Keratinocyte (primary cell): ENCODE measurements around the gene AIP. TPM values are rescaled to one million over a fixed set of nuclear protein-coding genes. Genes with fewer than 3 reads are reported as not detected.

Experiments used
- DNase-seq: peaks from one replicate; pipeline ENCODE4 v3.0.0-alpha.2; 2011; ENCODE audit warnings: low read depth, missing footprints, low spot score
- FAIRE-seq: peaks from 2 replicates; lab custom pipeline; 2011; peaks lifted over from hg19 to GRCh38; lab: Jason Lieb, UNC
- H2AFZ ChIP-seq: 2 replicates; pipeline ENCODE4 v1.6.0; 2012; ENCODE audit warnings: low read length, control low read depth, inconsistent platforms; ENCODE audit not compliant: control insufficient read depth
- H3K27ac ChIP-seq: 2 replicates; pipeline ENCODE4 v1.5.1; 2011; ENCODE audit warnings: low read length; ENCODE audit not compliant: control insufficient read depth, insufficient read depth
- H3K27me3 ChIP-seq: 3 replicates; pipeline ENCODE4 v1.6.0; 2011; ENCODE audit warnings: low read length; ENCODE audit not compliant: control insufficient read depth, insufficient read depth; ENCODE audit errors: extremely low read depth
- H3K36me3 ChIP-seq, 2 experiments: 2 replicates in 1 of 2; 3 replicates in 1 of 2; pipeline ENCODE4 v1.5.1; 2011; ENCODE audit warnings: low read length in 2 of 2, mild to moderate bottlenecking in 1 of 2; ENCODE audit not compliant: control insufficient read depth in 2 of 2, insufficient read depth in 2 of 2; ENCODE audit errors: extremely low read depth in 1 of 2
- H3K4me1 ChIP-seq: 3 replicates; pipeline ENCODE4 v1.5.1; 2011; ENCODE audit warnings: low read length; ENCODE audit not compliant: control insufficient read depth, insufficient read depth; ENCODE audit errors: extremely low read depth
- H3K4me2 ChIP-seq: 3 replicates; pipeline ENCODE4 v1.6.0; 2011; ENCODE audit warnings: low read depth, low read length; ENCODE audit not compliant: control insufficient read depth, insufficient read depth; ENCODE audit errors: extremely low read depth
- H3K4me3 ChIP-seq, 3 experiments: fragments of 200-600 bp in 1 of 3; sonication (generic) in 1 of 3; 2 replicates in 2 of 3; 3 replicates in 1 of 3; pipeline ENCODE4 v1.5.1; 2011 to 2016; ENCODE audit warnings: low read length in 3 of 3, mild to moderate bottlenecking in 3 of 3, control low read depth in 2 of 3, inconsistent platforms in 1 of 3, low read depth in 1 of 3, mixed read lengths in 1 of 3, mixed run types in 1 of 3, moderate library complexity in 1 of 3; ENCODE audit not compliant: control insufficient read depth in 2 of 3, insufficient read depth in 2 of 3; ENCODE audit errors: extremely low read depth in 1 of 3
- H3K79me2 ChIP-seq: 2 replicates; pipeline ENCODE4 v1.6.0; 2012; ENCODE audit warnings: low read length; ENCODE audit not compliant: control insufficient read depth, insufficient read depth
- H3K9ac ChIP-seq: 3 replicates; pipeline ENCODE4 v1.6.0; 2011; ENCODE audit warnings: low read length; ENCODE audit not compliant: control insufficient read depth, insufficient read depth; ENCODE audit errors: extremely low read depth
- H3K9me1 ChIP-seq: 3 replicates; pipeline ENCODE4 v1.6.0; 2011; ENCODE audit warnings: low read length; ENCODE audit not compliant: control insufficient read depth, insufficient read depth; ENCODE audit errors: extremely low read depth
- H3K9me3 ChIP-seq: 2 replicates; pipeline ENCODE4 v1.5.1; 2012; ENCODE audit warnings: low read depth, low read length; ENCODE audit not compliant: control insufficient read depth
- H4K20me1 ChIP-seq: 3 replicates; pipeline ENCODE4 v1.6.0; 2011; ENCODE audit warnings: low read length; ENCODE audit not compliant: control insufficient read depth, insufficient read depth; ENCODE audit errors: extremely low read depth
- EZH2 ChIP-seq: IDR thresholded peaks from one replicate; pipeline ENCODE4 v1.6.1; 2012; ENCODE audit warnings: inconsistent platforms, mild to moderate bottlenecking, low read length, moderate library complexity
- dilution Hi-C: fragments of 300-500 bp; cut with MboI; formaldehyde crosslinking; loops from one replicate; pipeline ENCODE4 v1.7.0; 2020; ENCODE audit warnings: low sequenced_read_pairs; ENCODE audit not compliant: extremely low pct_ligation_motif_present
- polyA plus RNA-seq, 5 experiments: library from polyadenylated mRNA; depleted of rRNA in 3 of 5; stranded (reverse) in 3 of 5; stranded (forward) in 1 of 5; unstranded in 1 of 5; fragments of >200 nt; gene quantifications; 1 replicate in 1 of 5; 2 replicates in 3 of 5; 3 replicates in 1 of 5; pipeline versions ENCODE4 v1.2.1 to v1.2.3, GENCODE V29; 2011 to 2012; ENCODE audit warnings: missing spikeins in 2 of 5, low read depth in 1 of 5, low replicate concordance in 1 of 5
- TF ChIP-seq, protein P1 (sequence below), 3 experiments: IDR thresholded peaks in 1 of 3; conservative IDR thresholded peaks in 1 of 3; optimal IDR thresholded peaks in 1 of 3; 2 replicates in 2 of 3; 3 replicates in 1 of 3; pipeline versions ENCODE3 to v1.5.1; 2011; ENCODE audit warnings: low read length in 3 of 3, mild to moderate bottlenecking in 3 of 3, moderate library complexity in 2 of 3, control low read depth in 1 of 3, inconsistent platforms in 1 of 3; ENCODE audit not compliant: insufficient read depth in 2 of 3; ENCODE audit errors: extremely low read depth in 1 of 3

The AIP gene
- polyA plus RNA-seq, 1 donor (not counting 4 experiments of a cell fraction or from before 2014, with no cell fraction given), result 32.5 TPM

DNA sequence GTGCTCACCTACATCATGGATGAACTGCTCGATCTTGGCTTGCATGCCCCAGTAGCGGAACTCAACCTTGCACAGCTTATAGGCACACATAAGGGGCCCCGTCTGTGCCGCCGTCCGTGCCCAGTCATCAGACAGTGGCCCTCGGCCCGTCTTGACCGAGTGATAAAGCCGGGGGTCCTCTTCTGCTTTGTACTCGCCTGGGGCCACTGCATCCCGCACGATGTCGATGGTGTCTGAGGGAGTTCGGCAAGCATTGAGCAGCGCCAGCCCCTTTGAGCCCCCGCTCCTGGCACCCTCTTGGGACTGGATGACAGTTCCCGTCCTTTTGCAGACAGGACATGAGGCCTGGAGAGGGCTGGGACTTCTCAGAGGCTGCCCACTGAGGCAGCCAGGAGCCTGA is 19.0 kb downstream of the AIP start:
- no peaks in the 10 kb centered on the region for H3K9me3 ChIP-seq
- H3K4me1 ChIP-seq, result peaks cover 15% of the 10 kb centered on the region
- no peaks in the 10 kb centered on the region for H4K20me1 ChIP-seq
- no peak overlapping the region for H3K9ac ChIP-seq
- FAIRE-seq (no peak), DNase-seq (no peak)
- dilution Hi-C loops, result no loop called here
- no peak overlapping the region for H3K27ac ChIP-seq
- no peaks in the 10 kb centered on the region for H3K9me1 ChIP-seq
- no peaks in the 10 kb centered on the region for H3K27me3 ChIP-seq
- no peak overlapping the region for H3K4me2 ChIP-seq
- no peak overlapping the region for H2AFZ ChIP-seq
- peaks cover 14% of the 10 kb centered on the region for H3K79me2 ChIP-seq
- no peak overlapping the region for H3K4me3 ChIP-seq
- TF ChIP-seq EZH2, result no peak
- TF ChIP-seq, protein P1, sequence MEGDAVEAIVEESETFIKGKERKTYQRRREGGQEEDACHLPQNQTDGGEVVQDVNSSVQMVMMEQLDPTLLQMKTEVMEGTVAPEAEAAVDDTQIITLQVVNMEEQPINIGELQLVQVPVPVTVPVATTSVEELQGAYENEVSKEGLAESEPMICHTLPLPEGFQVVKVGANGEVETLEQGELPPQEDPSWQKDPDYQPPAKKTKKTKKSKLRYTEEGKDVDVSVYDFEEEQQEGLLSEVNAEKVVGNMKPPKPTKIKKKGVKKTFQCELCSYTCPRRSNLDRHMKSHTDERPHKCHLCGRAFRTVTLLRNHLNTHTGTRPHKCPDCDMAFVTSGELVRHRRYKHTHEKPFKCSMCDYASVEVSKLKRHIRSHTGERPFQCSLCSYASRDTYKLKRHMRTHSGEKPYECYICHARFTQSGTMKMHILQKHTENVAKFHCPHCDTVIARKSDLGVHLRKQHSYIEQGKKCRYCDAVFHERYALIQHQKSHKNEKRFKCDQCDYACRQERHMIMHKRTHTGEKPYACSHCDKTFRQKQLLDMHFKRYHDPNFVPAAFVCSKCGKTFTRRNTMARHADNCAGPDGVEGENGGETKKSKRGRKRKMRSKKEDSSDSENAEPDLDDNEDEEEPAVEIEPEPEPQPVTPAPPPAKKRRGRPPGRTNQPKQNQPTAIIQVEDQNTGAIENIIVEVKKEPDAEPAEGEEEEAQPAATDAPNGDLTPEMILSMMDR (optimal IDR thresholded peaks at IDR 0.05 in 1 of 3, IDR thresholded peaks at IDR 0.05 in 1 of 3, conservative IDR thresholded peaks at IDR 0.05 in 1 of 3; ENCODE audit: extremely low read depth in 1 of 3, insufficient read depth in 2 of 3, low read length in 3 of 3), result no peak
- H3K36me3 ChIP-seq, result peaks cover 9 to 18% of the 10 kb centered on the region in 2 experiments

DNA sequence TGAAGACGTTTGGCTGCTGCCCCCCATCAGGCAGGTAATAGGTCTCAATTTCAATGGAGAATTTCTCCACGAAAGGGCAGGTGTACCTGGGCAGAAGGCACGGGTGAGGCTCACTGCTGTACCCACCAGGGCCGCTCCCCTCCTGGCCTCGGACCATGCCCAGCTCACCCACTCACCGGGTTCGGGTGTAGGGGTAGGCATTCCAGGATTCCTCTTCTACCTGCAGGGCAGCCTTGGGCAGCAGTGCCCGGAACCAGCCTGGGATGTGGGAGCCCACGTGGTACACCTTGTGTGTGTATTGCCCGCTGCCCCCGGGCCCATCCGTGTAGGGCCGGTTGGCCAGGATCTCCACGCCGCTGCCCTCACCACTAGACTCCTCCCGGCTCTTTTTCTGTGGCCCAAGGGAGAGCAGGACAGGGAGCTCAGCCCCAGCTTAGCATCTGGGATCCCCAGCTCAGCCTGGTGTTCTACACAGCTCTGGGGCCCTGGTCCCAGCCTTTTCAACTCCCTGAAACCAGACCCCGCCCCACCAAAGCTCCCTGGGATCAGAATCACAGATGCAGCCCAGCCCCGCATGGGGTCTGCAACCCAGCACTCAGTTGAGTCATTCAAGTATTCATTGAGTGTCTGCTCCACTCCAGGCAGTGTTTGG is 19.6 kb downstream of the AIP start:
- Histone ChIP-seq H3K9ac (no peak overlapping the region), H3K9me1 (no peaks in the 10 kb centered on the region), H3K36me3 (peaks cover 9 to 14% of the 10 kb centered on the region in 2 experiments), H4K20me1 (no peaks in the 10 kb centered on the region), H3K9me3 (no peaks in the 10 kb centered on the region), H2AFZ (no peak overlapping the region), H3K4me2 (no peak overlapping the region), H3K4me1 (peaks cover 21% of the 10 kb centered on the region), H3K27me3 (no peaks in the 10 kb centered on the region), H3K79me2 (peaks cover 15% of the 10 kb centered on the region), H3K27ac (no peak overlapping the region), H3K4me3 (no peak overlapping the region)
- no peak for TF ChIP-seq EZH2
- TF ChIP-seq, protein P1 (optimal IDR thresholded peaks at IDR 0.05 in 1 of 3, IDR thresholded peaks at IDR 0.05 in 1 of 3, conservative IDR thresholded peaks at IDR 0.05 in 1 of 3; ENCODE audit: extremely low read depth in 1 of 3, insufficient read depth in 2 of 3, low read length in 3 of 3), result no peak
- no peak for FAIRE-seq
- no peak for DNase-seq
- dilution Hi-C loops, result no loop called here
